GM19240 (cell line): Measurements from ENCODE around the gene ODC1.
"Not testable (repeated sequence)": the region's sequence is repeated elsewhere in the genome, so short reads cannot be mapped to it uniquely, and the experiment has no call there.

Source experiments
- DNase-seq: peaks from one replicate; pipeline ENCODE4 v3.0.0; 2011; ENCODE audit warnings: low spot score; ENCODE audit not compliant: insufficient read length

The ODC1 gene

DNA sequence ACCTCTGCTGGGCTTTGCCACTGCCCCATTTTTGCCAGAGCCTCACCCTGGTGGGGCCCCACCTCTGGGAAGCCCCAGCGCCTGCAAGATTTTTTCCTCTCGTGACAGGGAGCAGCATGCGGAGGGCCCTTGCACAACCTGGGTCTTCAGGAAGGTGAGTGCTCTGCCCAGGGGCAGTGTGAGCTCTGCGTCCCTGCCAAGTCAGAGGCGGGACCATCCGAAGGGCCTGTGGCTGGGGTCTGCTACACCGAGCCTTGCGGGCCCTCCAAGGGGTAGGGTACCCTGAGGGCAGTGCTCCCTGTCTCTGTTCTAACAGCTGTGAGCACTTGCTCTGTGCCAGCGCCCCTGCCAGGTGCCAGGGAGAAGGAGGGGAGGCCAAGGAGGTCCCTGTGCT is 5.8 kb upstream of the ODC1 start:
- no peak for DNase-seq

DNA sequence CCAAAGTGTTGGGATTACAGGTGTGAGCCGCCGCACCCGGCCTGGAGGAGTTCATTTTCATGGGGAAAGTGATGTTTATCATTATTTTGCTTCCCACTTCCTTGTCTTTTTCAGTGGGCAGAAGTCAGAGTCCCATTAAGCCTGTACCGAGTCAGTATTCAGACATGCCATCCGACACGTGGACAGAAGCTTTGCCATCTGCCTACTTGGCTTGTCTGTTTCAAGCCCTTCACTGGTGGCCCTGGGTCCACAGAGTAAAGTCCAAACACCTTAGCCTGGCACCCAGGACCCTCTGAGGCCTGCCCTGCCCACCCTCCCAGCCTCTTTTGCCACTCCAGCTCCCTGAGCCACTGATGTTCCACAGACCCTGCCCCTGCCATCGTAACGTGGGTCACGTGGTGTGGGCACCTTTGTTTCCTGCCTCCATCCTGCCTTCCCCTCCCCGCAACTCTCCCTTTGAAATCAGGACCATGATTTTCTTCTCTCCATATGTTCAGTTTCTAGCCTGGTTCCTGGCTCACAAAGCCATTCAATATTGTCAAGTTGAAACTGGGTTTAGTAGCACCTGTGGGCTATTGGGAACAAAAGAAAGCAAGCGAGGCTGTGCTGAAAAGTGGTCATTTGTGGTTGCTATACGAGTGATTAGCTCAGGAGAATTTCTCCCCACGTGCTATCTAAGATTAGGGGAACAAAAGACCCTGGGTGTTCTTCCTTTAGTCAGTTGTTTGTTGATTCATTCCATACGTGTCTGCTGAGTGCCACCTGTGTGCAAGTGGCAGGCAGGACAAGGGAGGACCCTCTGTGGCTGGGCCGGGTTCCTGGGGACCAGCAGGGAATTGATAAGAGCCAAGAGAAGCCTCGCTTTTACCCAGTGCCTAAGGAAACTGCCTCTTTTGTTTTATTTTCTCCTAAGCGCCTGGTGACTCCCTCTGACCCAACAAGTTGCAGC is 5.1 kb upstream of the ODC1 start:
- DNase-seq: no peak

DNA sequence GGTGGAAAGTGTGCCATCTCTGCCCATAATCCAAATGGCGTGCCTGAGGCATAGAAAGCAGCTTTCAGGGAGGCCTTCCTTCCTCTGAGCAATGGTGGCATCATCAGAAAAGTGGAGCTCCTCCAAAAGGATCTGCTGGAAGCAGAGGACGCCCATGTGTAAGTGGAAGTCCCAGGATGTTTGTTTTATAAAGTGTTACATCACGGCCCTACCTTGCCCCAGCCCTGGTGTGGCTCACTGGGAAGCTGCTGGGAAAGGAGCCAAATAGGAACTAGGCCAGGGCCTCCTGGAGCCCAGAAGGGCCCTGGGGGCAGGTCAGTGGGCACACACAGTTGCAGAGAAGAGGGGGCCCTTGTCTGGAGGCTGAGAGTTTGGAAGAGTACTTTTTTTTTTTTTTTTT is 4.2 kb upstream of the ODC1 start:
- no peak for DNase-seq

DNA sequence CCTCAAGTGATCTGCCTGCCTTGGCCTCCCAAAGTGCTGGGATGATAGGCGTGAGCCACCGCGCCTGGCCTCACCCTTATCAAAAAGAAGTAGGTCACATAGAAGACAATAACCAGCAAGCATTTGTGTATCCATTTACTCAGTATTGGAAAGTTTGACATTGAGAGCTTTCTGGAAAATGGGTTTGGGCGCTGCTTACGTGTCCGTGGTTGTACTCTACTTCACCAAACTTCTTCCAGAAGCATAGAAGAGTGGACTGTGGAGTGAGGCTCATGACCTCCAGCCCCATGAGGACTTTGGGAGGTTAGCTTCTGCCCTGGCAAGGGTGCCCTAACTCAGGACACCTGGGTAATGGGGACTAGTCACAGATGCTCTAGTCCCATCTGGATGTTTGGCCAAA is 3.7 kb upstream of the ODC1 start:
- DNase-seq: no peak

DNA sequence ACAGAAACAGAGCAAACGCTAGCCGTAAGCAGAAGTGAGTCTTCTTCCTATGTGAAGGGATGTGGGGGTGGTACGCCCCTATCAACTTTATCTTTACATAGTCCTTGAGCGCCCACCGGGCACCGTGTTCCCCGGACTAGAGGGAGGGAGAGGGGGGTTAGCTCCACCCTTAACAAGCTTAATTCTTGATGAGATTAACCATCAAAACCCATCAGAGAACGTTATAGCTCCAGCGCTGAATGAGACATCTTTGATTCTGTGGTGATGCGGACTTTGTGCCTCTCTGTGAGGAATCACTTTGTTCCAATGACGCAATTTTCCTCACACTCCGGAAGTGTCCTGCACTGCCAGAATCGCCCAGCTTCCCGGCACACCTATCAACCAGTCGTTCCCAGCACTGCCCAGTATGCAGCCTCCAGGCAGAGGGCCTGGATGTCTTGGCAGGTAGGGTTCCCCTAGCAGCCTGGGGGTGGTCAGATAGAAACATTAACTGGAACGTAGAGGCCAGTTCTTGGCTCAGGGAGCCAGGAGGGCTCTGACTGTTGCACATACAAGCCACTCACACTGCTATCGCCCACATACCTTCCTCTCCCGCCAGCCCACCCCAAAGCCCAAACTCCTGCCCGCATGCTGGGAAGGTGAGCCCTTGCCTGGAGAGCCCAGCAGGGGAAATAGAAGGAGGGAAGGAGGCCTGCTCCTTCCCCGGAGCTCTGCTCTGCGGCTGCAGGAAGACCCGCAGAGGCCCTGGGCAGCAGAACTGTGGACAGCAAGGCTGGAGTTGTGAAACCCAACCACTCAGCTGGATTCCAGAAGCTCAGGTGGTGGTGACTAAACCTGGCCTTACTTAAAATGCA is 1.9 kb upstream of the ODC1 start:
- no peak for DNase-seq

DNA sequence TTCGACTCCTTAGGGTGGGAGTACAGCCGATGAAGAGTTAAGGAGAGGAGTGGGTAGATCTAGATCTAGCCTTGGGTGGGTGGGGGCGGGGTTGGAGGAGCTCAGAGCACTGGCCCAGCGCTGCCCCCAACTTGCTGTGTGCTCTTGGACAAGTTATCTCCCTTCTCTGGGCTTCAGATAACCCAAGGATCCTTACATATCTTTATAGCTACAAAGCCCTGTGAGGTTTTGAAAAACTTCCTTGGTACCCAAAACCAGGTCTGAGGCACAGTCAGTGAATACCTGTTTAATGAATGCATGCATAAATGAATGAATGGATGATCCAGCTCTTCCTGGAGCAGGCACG is 1.3 kb upstream of the ODC1 start:
- no peak for DNase-seq

DNA sequence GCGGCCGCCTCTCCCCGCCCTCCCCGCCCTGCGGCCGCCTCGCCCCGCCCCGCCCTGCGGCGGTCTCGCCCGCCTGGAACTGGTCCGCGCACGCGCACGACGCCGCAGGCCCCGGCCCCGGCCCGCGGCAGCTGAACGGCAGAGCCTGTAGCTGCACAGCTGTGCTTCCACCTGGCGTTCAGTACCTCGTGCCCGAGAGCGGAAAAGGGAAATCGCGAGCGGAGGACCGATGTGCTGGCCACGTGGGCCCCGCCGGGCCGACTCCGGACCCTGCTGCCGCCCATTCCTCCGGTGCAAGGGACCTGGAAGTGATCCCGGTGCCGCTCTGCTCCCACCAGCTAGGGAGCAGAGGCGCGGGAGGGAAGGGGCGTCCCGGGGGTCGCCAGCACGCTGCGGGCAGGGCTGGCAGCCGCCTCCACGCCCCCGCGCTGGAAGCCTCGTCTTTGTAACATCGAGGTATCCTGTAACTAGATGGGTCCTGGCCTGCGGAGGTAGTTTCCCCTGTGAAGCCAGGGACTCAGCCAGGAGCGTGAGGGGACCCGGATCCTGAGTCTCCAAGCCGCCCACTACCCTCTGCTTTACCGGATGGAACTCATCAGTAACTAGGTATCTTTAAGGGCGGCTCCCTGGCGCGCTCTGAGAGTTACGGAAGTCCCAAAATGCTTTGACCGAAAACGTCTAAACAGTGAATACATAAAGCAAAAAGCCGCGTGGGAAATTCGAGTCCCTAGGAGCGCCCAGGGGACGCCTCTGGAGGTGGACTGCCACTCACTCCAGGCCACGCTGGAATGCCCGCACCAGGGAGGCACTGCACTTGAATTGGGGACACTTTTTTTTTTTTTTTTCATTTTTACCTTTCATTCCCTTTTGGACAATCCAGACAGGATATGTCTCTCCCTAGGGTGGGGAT is 704 bp upstream of the ODC1 start:
- DNase-seq: peak; percentile 91

DNA sequence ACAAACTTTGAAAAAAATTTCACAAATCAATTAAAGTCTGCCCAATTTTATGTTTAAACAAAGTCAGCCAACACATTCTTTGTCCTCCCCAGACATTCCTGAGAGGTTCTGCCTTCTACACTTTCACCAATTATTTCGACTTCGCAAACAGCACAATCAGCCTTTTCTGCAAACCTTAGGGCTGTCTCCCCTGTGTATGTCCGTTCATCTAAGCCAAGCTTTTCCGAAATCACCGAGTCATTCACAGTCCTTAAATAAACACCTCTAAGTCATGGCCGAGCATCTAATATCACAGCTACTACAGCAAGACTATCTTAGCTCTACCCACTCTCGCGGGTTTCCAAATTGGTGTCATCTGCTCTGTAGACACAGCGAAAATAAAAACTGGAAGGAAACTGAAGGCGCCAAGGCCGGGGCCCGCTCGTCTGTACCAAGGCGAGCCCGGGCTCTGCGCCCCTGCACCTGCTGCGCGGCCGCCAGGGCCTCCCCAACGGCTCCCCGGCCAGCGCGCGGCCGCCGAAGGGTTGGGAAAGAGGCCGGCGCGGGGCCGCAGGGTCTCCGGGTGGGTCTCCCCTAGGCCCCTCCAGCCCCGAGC is 730 bp downstream of the ODC1 start:
- DNase-seq: no peak

DNA sequence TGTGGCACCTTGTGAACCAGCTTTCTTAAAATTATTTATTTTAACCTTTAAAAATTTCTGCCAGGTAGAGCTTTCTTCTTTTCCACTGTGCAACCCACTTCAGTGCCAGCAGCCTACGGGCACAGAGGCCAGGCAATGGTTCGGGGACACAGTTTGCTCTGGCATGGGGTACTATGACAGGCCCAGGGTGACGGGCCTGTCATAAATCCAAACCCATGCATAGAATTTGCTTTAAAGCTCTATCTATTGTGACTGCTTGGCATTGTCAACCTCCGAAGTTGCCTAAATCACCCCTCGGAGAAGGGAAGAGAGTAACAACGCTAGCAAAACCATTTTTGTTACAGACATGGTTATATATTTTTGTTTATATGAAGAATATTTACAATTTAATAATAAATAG is 1.5 kb downstream of the ODC1 start:
- no peak for DNase-seq

DNA sequence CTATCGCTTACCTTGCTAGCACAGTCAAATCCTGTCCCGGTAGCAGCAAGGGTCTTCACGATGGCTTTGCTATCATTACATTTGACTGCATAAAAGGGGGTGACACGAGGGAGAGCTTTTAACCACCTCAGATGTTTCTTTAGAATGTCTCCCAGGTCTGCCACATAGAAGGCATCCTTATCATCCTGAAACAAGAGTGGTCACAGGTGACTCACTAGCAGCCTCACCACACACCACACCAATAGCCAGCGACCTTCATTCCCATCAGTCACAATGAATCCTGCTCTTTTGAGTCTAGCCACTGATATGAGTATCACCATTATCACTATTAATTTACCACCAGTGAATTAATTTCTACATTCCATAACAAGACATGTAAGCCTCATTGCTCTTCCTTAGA is 3.7 kb downstream of the ODC1 start:
- no peak for DNase-seq

DNA sequence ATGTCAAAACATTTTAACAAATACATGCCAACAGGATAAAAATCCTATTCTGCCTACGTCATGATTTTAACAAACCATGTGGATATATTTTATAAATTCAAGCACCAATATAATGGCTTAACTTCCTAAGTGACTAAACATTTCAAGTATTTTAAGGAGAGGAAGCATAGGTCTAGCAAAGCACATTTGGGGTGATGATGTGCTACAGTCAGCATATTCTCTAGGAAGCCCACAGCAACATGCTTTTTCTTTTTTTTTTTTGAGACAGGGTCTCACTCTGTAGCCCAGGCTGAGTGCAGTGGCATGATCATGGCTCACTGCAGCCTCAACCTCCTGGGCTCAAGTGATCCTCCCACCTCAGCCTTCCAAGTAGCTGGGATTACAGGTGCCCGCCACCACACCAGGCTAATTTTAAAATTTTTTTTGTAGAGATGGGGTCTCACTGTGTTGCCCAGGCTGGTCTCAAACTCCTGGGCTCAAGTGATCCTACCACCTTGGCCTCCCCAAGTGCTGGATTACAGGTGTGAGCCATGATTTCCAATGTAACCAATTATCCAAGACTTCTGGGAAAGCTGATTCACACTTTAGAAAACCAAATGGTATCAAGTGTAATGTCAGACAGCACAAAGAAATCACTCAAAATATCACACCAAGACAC is 5.5 kb downstream of the ODC1 start:
- DNase-seq: not testable (repeated sequence)

DNA sequence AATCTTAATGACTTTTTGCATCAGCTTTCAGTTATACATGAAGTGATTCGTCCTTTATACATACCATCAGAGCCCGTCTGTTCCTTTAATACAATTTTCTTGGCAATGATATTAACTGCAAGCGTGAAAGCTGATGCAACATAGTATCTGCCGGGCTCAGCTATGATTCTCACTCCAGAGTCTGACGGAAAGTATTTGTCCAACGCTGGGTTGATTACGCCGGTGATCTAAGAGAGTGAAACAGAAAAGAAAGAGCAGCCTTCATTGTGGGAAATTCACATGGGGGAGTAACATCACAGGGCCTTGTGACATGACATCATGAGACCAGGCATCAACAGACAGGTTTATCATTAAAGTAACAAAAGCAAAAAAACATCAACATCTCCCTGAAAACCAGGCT is 6.2 kb downstream of the ODC1 start:
- no peak for DNase-seq

DNA sequence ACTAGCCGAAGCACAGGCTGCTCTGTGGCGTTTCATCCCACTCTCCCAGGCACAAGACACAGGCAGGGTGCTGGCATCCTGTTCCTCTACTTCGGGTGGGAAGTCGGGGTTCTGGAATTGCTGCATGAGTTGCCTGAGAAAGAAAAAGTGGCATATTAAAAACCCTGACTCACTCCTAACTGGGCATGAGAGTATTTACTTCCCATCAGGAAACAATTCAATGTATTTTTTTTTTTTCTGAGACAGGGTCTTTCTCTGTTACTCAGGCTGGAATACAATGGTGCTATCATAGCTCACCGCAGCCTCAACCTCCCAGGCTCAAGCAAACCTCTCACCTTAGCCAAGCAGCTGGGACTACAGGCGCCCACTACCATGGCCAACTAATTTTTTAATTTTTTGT is 7.4 kb downstream of the ODC1 start:
- no peak for DNase-seq

DNA sequence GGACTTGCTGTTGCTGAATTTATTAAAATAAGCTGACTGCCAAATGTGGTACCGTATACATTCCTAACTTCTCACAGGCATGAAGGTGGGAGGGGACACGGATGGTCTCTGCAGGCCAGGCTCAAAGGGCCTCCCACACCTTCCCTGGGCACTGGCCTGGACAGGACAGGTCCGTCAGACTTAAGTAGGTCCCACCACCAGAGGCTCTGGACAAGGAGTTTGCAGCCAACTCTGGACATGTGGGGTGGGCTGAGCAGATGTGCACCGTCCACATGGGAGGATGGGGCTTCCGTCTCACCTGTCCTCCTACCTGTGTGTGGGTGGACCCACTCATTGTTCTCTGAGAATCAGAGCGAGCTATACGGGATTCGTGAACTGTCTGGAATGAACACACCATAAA is 8.2 kb downstream of the ODC1 start:
- no peak for DNase-seq

DNA sequence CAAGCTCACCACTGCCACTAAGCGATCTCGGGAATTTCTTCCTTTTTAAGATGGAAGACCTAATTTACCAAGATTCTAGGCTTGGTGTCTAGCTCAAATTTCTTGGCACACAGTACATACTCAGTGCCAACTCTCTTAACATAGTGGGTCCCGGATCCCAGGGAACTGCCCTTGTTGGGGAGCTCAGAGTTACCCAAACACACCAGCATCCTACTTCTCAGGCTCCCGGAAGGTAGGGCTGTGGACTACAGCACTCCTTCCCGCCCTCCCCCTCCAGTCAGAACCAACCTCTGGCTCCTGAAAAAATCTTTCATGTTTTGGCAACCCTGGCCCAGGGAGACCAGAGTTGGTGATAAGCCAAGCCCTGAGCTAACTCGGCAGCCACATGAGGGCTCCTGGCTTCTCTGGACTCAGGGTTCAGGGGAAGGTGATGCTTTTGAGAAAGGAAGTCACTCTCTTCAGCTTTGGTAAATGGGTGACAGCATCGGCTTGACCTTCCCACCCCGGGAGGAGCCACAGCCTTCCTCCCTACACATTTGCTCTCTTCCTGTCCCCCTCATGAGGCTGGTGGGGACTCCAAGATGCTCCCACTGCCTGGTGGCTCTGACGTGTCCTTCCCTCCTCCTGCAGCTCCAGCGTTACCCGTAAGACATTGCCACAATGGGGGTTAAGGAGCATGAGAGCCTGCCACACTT is 8.8 kb downstream of the ODC1 start:
- no peak for DNase-seq

DNA sequence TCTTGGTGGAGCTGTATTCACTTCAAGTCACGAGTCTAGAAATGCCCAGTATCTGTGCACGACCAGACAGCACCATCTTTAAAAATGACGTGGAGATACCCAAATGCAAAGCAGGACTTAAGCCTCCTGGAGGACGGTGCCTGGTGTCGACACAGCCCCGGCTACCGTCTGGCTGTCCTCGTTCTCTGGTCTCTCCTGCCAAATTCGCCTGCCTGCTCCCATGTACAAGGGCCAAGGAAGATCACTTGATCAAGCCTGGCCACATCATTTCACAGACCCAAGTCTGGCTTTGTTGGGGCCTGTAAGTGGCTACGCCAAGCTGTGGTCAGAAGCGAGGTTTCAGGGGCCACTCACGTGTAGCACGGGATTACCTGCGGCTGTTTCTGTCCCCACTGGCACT is 9.4 kb downstream of the ODC1 start:
- no peak for DNase-seq

DNA sequence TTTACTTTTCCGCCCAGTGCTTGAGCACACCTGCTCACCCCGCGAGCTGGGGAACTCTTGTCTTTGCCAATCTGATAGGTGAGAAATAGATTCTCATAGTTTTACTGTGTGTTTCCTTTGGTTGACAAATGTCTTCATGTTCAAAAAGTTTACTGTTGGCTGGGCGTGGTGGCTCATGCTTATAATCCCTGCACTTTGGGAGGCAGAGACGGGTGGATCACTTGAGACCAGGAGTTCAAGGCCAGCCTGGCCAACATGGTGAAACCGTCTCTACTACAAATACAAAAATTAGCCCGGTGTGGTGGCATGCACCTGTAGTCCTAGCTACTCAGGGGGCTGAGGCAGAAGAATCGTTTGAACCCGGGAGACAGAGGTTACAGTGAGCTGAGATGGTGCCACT is 10.3 kb downstream of the ODC1 start:
- no peak for DNase-seq

DNA sequence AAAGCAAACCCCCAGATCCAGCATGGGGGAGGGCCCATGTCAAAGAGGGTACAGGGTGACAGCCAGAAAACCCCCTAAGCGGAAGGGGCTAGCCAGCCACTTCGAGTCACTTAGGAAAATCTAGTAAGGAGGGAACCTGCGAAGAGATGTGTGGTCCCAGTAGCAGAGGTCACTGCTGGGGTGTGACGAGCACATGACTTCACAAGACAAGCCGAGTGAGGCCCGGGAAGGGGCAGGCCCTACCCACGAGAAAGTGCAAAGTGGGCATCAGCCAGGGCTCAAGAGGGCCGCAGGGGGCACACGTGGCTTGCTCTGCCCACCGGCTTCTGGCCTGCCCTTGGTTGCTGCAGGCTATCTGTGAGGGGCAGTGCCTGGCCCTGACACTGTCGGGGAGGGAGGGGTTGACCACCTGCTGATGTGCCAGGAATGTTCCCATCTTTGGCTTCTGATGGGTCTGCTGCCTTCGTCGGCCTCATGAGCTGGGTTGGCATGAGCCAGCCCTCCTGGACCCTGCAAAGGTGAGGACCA is 11.5 kb downstream of the ODC1 start:
- DNase-seq: no peak

DNA sequence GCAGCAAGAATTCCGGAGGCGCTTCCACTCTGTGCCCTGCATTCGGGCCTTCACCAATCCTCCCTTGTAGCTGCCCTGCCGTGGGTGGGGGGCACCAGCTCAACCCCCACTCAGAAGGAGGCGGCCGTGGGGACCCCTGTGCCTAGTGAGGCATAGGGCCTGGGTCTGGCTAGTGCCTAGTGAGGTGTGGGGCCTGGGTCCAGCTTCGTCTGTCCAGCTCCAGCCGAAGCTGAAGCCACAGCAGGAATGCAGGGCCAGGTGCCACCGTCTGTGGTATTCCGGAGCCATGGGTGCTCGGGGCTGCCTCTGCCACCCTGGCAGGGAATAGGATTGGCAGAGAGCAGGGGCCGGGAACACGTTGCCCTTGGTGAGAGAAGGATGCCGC is 12.3 kb downstream of the ODC1 start:
- DNase-seq: no peak
